GM23338 (cell line): Measurements from ENCODE around the gene TUBB1. TPM values are rescaled to one million over a fixed set of nuclear protein-coding genes. Genes with fewer than 3 reads are reported as not detected.

Experiments used
- ATAC-seq: fragments of 200-7000 bp; cut with Tn5 transposase; 3 replicates; pipeline ENCODE4 v1.9.1; 2020
- DNase-seq: peaks from one replicate; pipeline ENCODE4 v3.0.0-alpha.2; 2015; ENCODE audit warnings: low spot score
- H2AFZ ChIP-seq: fragments of 200-600 bp; sonication (generic); 2 replicates; pipeline ENCODE4 v1.8.0; 2016; ENCODE audit warnings: antibody characterized with exemption, mild to moderate bottlenecking, moderate library complexity
- H3F3A ChIP-seq: fragments of 200-600 bp; sonication (generic); replicated peaks from 2 replicates; pipeline ENCODE4 v1.8.0; 2017; ENCODE audit warnings: antibody characterized with exemption, mixed run types, low read depth
- H3K27ac ChIP-seq: fragments of 200-600 bp; sonication (generic); 2 replicates; pipeline ENCODE4 v1.6.1; 2016; ENCODE audit warnings: low read depth
- H3K27me3 ChIP-seq: fragments of 200-600 bp; sonication (generic); 2 replicates; pipeline ENCODE4 v1.8.0; 2016; ENCODE audit warnings: mild to moderate bottlenecking, mixed run types, moderate library complexity; ENCODE audit not compliant: insufficient read depth
- H3K36me3 ChIP-seq: fragments of 200-600 bp; sonication (generic); 2 replicates; pipeline ENCODE4 v1.8.0; 2016; ENCODE audit warnings: mild to moderate bottlenecking; ENCODE audit not compliant: insufficient read depth
- H3K4me1 ChIP-seq: fragments of 200-600 bp; sonication (generic); 2 replicates; pipeline ENCODE4 v1.8.0; 2016; ENCODE audit warnings: mild to moderate bottlenecking, moderate library complexity; ENCODE audit not compliant: insufficient read depth
- H3K4me2 ChIP-seq: fragments of 200-600 bp; sonication (generic); 2 replicates; pipeline ENCODE4 v1.7.1; 2017; ENCODE audit warnings: mixed run types
- H3K4me3 ChIP-seq: fragments of 200-600 bp; sonication (generic); 2 replicates; pipeline ENCODE4 v1.6.1; 2016; ENCODE audit warnings: mixed run types
- H3K79me2 ChIP-seq: fragments of 200-600 bp; sonication (generic); replicated peaks from 2 replicates; pipeline ENCODE4 v1.8.0; 2017; ENCODE audit warnings: mild to moderate bottlenecking; ENCODE audit not compliant: insufficient read depth
- H3K9me2 ChIP-seq: fragments of 200-600 bp; sonication (generic); 2 replicates; pipeline ENCODE4 v1.8.0; 2017; ENCODE audit not compliant: insufficient read depth
- H4K20me1 ChIP-seq: fragments of 200-600 bp; sonication (generic); replicated peaks from 2 replicates; pipeline ENCODE4 v1.8.0; 2017; ENCODE audit warnings: mild to moderate bottlenecking; ENCODE audit not compliant: insufficient read depth
- H3K27ac Mint-ChIP-seq: 2 replicates; pipeline ENCODE4 v1.8.0; 2020; ENCODE audit warnings: inconsistent platforms, mild to moderate bottlenecking, moderate library complexity, mixed read lengths
- H3K27me3 Mint-ChIP-seq: 3 replicates; pipeline ENCODE4 v1.8.0; 2022; ENCODE audit warnings: low read depth, mild to moderate bottlenecking, moderate library complexity, mixed read lengths, inconsistent platforms; ENCODE audit not compliant: insufficient read depth, poor library complexity
- H3K36me3 Mint-ChIP-seq: 3 replicates; pipeline ENCODE4 v1.8.0; 2021; ENCODE audit warnings: low read depth, mild to moderate bottlenecking, inconsistent platforms, moderate library complexity, mixed read lengths
- H3K4me1 Mint-ChIP-seq: 3 replicates; pipeline ENCODE4 v1.8.0; 2020; ENCODE audit warnings: mild to moderate bottlenecking, inconsistent platforms, mixed read lengths
- H3K4me3 Mint-ChIP-seq: 3 replicates; pipeline ENCODE4 v1.8.0; 2021; ENCODE audit warnings: moderate library complexity, mild to moderate bottlenecking, inconsistent platforms, mixed read lengths
- H3K9me3 Mint-ChIP-seq: 3 replicates; pipeline ENCODE4 v1.8.0; 2020; ENCODE audit warnings: moderate library complexity, mild to moderate bottlenecking, inconsistent platforms, mixed read lengths
- CREB1 ChIP-seq: fragments of 250-450 bp; sonication (Bioruptor Pico); IDR thresholded peaks from 2 replicates; pipeline ENCODE4 v1.5.0; 2020; ENCODE audit warnings: low read depth, mild to moderate bottlenecking, moderate library complexity
- ETS1 ChIP-seq: IDR thresholded peaks from 2 replicates; pipeline ENCODE4 v1.6.1; 2016; ENCODE audit warnings: antibody characterized with exemption
- EZH2 ChIP-seq: fragments of 200-600 bp; sonication (generic); IDR thresholded peaks from one replicate; pipeline ENCODE4 v1.8.0; 2017; ENCODE audit warnings: antibody characterized with exemption, mild to moderate bottlenecking, low read depth; ENCODE audit not compliant: unreplicated experiment
- EZH2phosphoT487 ChIP-seq: fragments of 200-600 bp; sonication (generic); IDR thresholded peaks from one replicate; pipeline ENCODE4 v1.8.1; 2018; ENCODE audit warnings: antibody characterized with exemption; ENCODE audit not compliant: unreplicated experiment
- JUNB ChIP-seq: IDR thresholded peaks from one replicate; pipeline ENCODE4 v1.6.1; 2016; ENCODE audit warnings: antibody characterized with exemption; ENCODE audit not compliant: unreplicated experiment
- NANOG ChIP-seq: IDR thresholded peaks from 2 replicates; pipeline ENCODE4 v1.6.1; 2016; ENCODE audit warnings: antibody characterized with exemption, borderline replicate concordance
- POLR2AphosphoS5 ChIP-seq: IDR thresholded peaks from 2 replicates; pipeline ENCODE4 v1.6.1; 2016; ENCODE audit warnings: antibody characterized with exemption, low read depth
- REST ChIP-seq: IDR thresholded peaks from one replicate; pipeline ENCODE4 v1.6.1; 2018; ENCODE audit warnings: antibody characterized with exemption; ENCODE audit not compliant: unreplicated experiment
- STAT1 ChIP-seq: IDR thresholded peaks from one replicate; pipeline ENCODE4 v1.6.1; 2016; ENCODE audit warnings: antibody characterized with exemption; ENCODE audit not compliant: unreplicated experiment
- ZNF114 ChIP-seq: fragments of 250-450 bp; sonication (Bioruptor Pico); IDR thresholded peaks from 2 replicates; pipeline ENCODE4 v1.5.0; 2020; ENCODE audit warnings: mild to moderate bottlenecking, moderate library complexity
- ZNF331 ChIP-seq: fragments of 250-450 bp; sonication (Bioruptor Pico); IDR thresholded peaks from 2 replicates; pipeline ENCODE4 v1.5.0; 2020; ENCODE audit warnings: low read depth, mild to moderate bottlenecking, moderate library complexity
- polyA plus RNA-seq: library from polyadenylated mRNA; unstranded; fragments of >200 nt; fragmentation: Nextera tagmentation; extraction: Ambion mirVana; gene quantifications from 2 replicates; pipeline ENCODE4 v1.2.1, GENCODE V29; 2016
- total RNA-seq: library from RNA; depleted of rRNA; stranded (reverse); fragments of >200 nt; shearing (Covaris generic); gene quantifications from 2 replicates; pipeline ENCODE4 v1.2.3, GENCODE V29; 2014
- TF ChIP-seq, protein P1 (sequence below), 2 experiments: fragments of 200-600 bp in 1 of 2; sonication (generic) in 1 of 2; conservative IDR thresholded peaks; 2 replicates each; pipeline versions ENCODE4 v1.5.1 to v1.6.1; 2016 to 2017; ENCODE audit warnings: antibody characterized with exemption in 2 of 2, low read depth in 2 of 2, mild to moderate bottlenecking in 2 of 2, moderate library complexity in 1 of 2
- TF ChIP-seq, protein P2 (sequence below): fragments of 250-450 bp; sonication (Bioruptor Pico); IDR thresholded peaks from 2 replicates; pipeline ENCODE4 v1.5.0; 2020; ENCODE audit warnings: mild to moderate bottlenecking, moderate library complexity

The TUBB1 gene
- total and polyA plus RNA-seq, 2 experiments from 2014 or later, result not detected

DNA sequence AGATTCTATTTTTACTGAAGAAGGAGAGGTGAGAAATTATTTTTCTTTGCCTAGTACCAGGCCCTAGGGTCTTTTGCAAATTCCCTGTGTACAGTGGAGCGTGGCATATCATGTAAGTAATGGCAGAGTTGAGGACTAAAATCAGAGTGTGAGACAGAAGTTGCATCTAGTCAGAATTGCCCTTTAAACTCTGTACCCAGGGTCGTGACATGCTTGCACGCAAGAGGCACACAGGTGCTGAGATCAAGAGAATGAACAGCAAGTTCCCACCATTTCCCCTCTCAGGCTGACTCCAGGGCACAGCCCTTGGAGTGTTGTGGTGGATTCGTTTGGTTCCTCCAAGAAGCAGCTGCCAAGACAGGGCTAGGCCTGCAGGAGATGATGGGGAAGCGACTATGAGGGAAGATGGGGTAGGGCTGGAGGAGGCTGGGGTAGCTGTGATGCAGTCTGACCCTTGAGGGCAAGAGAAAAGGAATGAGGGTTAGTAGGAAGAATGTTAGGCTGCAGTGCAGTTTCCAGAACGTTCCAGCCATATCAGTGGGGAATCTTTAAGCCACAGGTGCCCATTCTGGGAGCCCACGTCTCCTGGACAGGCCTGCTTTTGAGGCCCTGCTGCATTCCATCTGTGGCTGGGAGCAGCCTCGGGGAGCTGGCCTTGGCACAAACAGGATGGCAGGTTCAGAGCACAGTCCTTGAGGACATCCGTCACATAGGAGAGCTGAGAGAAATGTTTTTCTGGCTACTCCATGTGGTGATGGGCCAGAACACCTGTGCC lies 31.3 kb upstream of the TUBB1 start:
- H3K36me3 ChIP-seq, result peaks cover 50% of the 10 kb centered on the region
- H3F3A ChIP-seq, result no peaks in the 10 kb centered on the region
- Mint-ChIP-seq H3K27me3 (no peaks in the 10 kb centered on the region), H3K36me3 (peaks cover 67% of the 10 kb centered on the region), H3K9me3 (no peaks in the 10 kb centered on the region), H3K27ac (no peak overlapping the region), H3K4me1 (peaks cover 12% of the 10 kb centered on the region), H3K4me3 (no peak overlapping the region)
- DNase-seq (no peak), ATAC-seq (no peak)
- H3K27ac ChIP-seq, result no peak overlapping the region
- H3K79me2 ChIP-seq, result peaks cover 35% of the 10 kb centered on the region
- H3K9me2 ChIP-seq, result no peaks in the 10 kb centered on the region
- H3K4me2 ChIP-seq, result no peak overlapping the region
- H3K27me3 ChIP-seq, result no peaks in the 10 kb centered on the region
- no peak overlapping the region for H2AFZ ChIP-seq
- peaks cover 9% of the 10 kb centered on the region for H3K4me1 ChIP-seq
- peaks cover 30% of the 10 kb centered on the region; the same call in 1 of the 2 replicates for H4K20me1 ChIP-seq
- no peak overlapping the region for H3K4me3 ChIP-seq
- TF ChIP-seq, protein P1, sequence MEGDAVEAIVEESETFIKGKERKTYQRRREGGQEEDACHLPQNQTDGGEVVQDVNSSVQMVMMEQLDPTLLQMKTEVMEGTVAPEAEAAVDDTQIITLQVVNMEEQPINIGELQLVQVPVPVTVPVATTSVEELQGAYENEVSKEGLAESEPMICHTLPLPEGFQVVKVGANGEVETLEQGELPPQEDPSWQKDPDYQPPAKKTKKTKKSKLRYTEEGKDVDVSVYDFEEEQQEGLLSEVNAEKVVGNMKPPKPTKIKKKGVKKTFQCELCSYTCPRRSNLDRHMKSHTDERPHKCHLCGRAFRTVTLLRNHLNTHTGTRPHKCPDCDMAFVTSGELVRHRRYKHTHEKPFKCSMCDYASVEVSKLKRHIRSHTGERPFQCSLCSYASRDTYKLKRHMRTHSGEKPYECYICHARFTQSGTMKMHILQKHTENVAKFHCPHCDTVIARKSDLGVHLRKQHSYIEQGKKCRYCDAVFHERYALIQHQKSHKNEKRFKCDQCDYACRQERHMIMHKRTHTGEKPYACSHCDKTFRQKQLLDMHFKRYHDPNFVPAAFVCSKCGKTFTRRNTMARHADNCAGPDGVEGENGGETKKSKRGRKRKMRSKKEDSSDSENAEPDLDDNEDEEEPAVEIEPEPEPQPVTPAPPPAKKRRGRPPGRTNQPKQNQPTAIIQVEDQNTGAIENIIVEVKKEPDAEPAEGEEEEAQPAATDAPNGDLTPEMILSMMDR (conservative IDR thresholded peaks at IDR 0.05; ENCODE audit: low read depth in 2 of 2), result no peak
- no peak for TF ChIP-seq EZH2phosphoT487
- TF ChIP-seq, protein P2, sequence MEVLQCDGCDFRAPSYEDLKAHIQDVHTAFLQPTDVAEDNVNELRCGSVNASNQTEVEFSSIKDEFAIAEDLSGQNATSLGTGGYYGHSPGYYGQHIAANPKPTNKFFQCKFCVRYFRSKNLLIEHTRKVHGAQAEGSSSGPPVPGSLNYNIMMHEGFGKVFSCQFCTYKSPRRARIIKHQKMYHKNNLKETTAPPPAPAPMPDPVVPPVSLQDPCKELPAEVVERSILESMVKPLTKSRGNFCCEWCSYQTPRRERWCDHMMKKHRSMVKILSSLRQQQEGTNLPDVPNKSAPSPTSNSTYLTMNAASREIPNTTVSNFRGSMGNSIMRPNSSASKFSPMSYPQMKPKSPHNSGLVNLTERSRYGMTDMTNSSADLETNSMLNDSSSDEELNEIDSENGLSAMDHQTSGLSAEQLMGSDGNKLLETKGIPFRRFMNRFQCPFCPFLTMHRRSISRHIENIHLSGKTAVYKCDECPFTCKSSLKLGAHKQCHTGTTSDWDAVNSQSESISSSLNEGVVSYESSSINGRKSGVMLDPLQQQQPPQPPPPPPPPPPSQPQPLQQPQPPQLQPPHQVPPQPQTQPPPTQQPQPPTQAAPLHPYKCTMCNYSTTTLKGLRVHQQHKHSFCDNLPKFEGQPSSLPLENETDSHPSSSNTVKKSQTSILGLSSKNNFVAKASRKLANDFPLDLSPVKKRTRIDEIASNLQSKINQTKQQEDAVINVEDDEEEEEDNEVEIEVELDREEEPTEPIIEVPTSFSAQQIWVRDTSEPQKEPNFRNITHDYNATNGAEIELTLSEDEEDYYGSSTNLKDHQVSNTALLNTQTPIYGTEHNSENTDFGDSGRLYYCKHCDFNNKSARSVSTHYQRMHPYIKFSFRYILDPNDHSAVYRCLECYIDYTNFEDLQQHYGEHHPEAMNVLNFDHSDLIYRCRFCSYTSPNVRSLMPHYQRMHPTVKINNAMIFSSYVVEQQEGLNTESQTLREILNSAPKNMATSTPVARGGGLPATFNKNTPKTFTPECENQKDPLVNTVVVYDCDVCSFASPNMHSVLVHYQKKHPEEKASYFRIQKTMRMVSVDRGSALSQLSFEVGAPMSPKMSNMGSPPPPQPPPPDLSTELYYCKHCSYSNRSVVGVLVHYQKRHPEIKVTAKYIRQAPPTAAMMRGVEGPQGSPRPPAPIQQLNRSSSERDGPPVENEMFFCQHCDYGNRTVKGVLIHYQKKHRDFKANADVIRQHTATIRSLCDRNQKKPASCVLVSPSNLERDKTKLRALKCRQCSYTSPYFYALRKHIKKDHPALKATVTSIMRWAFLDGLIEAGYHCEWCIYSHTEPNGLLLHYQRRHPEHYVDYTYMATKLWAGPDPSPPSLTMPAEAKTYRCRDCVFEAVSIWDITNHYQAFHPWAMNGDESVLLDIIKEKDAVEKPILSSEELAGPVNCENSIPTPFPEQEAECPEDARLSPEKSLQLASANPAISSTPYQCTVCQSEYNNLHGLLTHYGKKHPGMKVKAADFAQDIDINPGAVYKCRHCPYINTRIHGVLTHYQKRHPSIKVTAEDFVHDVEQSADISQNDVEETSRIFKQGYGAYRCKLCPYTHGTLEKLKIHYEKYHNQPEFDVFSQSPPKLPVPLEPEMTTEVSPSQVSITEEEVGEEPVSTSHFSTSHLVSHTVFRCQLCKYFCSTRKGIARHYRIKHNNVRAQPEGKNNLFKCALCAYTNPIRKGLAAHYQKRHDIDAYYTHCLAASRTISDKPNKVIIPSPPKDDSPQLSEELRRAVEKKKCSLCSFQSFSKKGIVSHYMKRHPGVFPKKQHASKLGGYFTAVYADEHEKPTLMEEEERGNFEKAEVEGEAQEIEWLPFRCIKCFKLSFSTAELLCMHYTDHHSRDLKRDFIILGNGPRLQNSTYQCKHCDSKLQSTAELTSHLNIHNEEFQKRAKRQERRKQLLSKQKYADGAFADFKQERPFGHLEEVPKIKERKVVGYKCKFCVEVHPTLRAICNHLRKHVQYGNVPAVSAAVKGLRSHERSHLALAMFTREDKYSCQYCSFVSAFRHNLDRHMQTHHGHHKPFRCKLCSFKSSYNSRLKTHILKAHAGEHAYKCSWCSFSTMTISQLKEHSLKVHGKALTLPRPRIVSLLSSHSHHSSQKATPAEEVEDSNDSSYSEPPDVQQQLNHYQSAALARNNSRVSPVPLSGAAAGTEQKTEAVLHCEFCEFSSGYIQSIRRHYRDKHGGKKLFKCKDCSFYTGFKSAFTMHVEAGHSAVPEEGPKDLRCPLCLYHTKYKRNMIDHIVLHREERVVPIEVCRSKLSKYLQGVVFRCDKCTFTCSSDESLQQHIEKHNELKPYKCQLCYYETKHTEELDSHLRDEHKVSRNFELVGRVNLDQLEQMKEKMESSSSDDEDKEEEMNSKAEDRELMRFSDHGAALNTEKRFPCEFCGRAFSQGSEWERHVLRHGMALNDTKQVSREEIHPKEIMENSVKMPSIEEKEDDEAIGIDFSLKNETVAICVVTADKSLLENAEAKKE (CRISPR knock-in tag), result no peak
- TF ChIP-seq STAT1, result no peak
- no peak for TF ChIP-seq CREB1
- no peak for TF ChIP-seq ETS1
- no peak for TF ChIP-seq EZH2
- TF ChIP-seq ZNF331 (CRISPR knock-in tag), result no peak
- TF ChIP-seq REST, result no peak
- no peak for TF ChIP-seq ZNF114
- no peak for TF ChIP-seq POLR2AphosphoS5
- TF ChIP-seq JUNB, result no peak
- TF ChIP-seq NANOG, result no peak
